OCI-LY7 (cell line): ENCODE data around the gene SYCP2.
"Not testable (repeated sequence)": the region's sequence is repeated elsewhere in the genome, so short reads cannot be mapped to it uniquely, and the experiment has no call there.

ENCODE experiments used
- CTCF ChIP-seq: fragments of 200-600 bp; sonication (generic); conservative IDR thresholded peaks from 2 replicates; pipeline ENCODE4 v1.5.1; 2014; ENCODE audit warnings: mild to moderate bottlenecking, antibody characterized with exemption, low read length, moderate library complexity, mixed read lengths
- EZH2phosphoT487 ChIP-seq: fragments of 200-600 bp; sonication (generic); IDR thresholded peaks from 2 replicates; pipeline ENCODE4 v1.6.1; 2018; ENCODE audit warnings: low read depth, borderline replicate concordance, mild to moderate bottlenecking, mixed run types, antibody characterized with exemption, low read length, moderate library complexity, mixed read lengths

GRCh38 chr20:59856941-59857340, 76.5 kb downstream of the SYCP2 start:
- not testable (repeated sequence) for TF ChIP-seq CTCF, EZH2phosphoT487
